Gastrocnemius medialis (tissue), 4 donors: ENCODE data around the gene KHDC1. TPM values are rescaled to one million over a fixed set of nuclear protein-coding genes. Genes with fewer than 3 reads are reported as not detected.
"Not testable (repeated sequence)": the region's sequence is repeated elsewhere in the genome, so short reads cannot be mapped to it uniquely, and the experiment has no call there.

Experiments
- ATAC-seq, 2 donors: fragments of 150-250 bp; one replicate each; pipeline ENCODE4 v1.9.1; 2016
- DNase-seq, 2 donors: peaks; one replicate each; pipeline ENCODE4 v3.0.0-alpha.2; 2019
- H3K27ac ChIP-seq, 4 donors: fragments of 200-600 bp; sonication (generic); 1 replicate in 1 of 4; 2 replicates in 3 of 4; pipeline ENCODE4 v1.5.1; 2016 to 2018; ENCODE audit warnings: mild to moderate bottlenecking in 2 of 4, moderate library complexity in 1 of 4
- H3K27me3 ChIP-seq, 3 donors: fragments of 200-600 bp; sonication (generic) in 2 of 3; 1 replicate in 1 of 3; 2 replicates in 2 of 3; pipeline versions ENCODE4 v1.5.1 to v1.6.0; 2016 to 2019; ENCODE audit warnings: mild to moderate bottlenecking in 1 of 3, moderate library complexity in 1 of 3
- H3K36me3 ChIP-seq, 2 donors: fragments of 200-600 bp; sonication (generic) in 1 of 2; one replicate each; pipeline ENCODE4 v1.5.1; 2017 to 2018
- H3K4me1 ChIP-seq, 2 donors: fragments of 200-600 bp; sonication (generic) in 1 of 2; one replicate each; pipeline ENCODE4 v1.5.1; 2016 to 2017; ENCODE audit warnings: mild to moderate bottlenecking in 2 of 2
- H3K4me3 ChIP-seq, 4 donors: fragments of 200-600 bp; sonication (generic) in 3 of 4; 1 replicate in 1 of 4; 2 replicates in 3 of 4; pipeline ENCODE4 v1.5.1; 2016 to 2019; ENCODE audit warnings: mild to moderate bottlenecking in 2 of 4
- H3K9me3 ChIP-seq, 3 donors: fragments of 200-600 bp; sonication (generic) in 2 of 3; 1 replicate in 1 of 3; 2 replicates in 2 of 3; pipeline ENCODE4 v1.5.1; 2016 to 2019
- CTCF ChIP-seq, 5 experiments: fragments of 450-650 bp in 3 of 5; fragments of 200-600 bp in 2 of 5; sonication (generic) in 2 of 5; IDR thresholded peaks in 4 of 5; conservative IDR thresholded peaks in 1 of 5; 1 replicate in 4 of 5; 2 replicates in 1 of 5; pipeline ENCODE4 v1.5.1; 2016 to 2019; ENCODE audit warnings: antibody characterized with exemption in 5 of 5, mild to moderate bottlenecking in 3 of 5, moderate library complexity in 3 of 5
- POLR2A ChIP-seq, 2 donors: fragments of 450-650 bp; IDR thresholded peaks; one replicate each; pipeline ENCODE4 v1.6.1; 2017; ENCODE audit warnings: antibody characterized with exemption in 2 of 2, mild to moderate bottlenecking in 2 of 2, moderate library complexity in 2 of 2
- in situ Hi-C, 4 donors: fragments of 200-750 bp; cut with MboI; loops; one replicate each; pipeline versions ENCODE4 v1.15.0 to v1.8.0; 2017; ENCODE audit warnings: low sequenced_read_pairs in 4 of 4
- intact Hi-C: fragments of 100-400 bp; cut with DNase I; formaldehyde crosslinking; loops from one replicate; pipeline ENCODE4 v1.15.1; 2023; ENCODE audit warnings: low total_unique reads
- total RNA-seq, 4 donors: library from RNA; depleted of rRNA; stranded (reverse); fragments of >200 nt; gene quantifications; one replicate each; pipeline versions ENCODE4 v1.1.0 to v1.2.3, GENCODE V29; 2016

Gene KHDC1, protein sequence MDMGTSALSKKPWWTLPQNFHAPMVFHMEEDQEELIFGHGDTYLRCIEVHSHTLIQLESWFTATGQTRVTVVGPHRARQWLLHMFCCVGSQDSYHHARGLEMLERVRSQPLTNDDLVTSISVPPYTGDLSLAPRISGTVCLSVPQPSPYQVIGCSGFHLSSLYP
- total RNA-seq: not detected

- Histone ChIP-seq H3K27me3 (no peaks in the 10 kb centered on the region), H3K27ac (no peak within 1 kb of the TSS)
Measured at GRCh38 chr6:73262671-73263569, at the start of gene KHDC1. KHDC1 (minus strand) TSS chr6:73263196; CDS start chr6:73242517, 20,679 bp downstream.

DNA sequence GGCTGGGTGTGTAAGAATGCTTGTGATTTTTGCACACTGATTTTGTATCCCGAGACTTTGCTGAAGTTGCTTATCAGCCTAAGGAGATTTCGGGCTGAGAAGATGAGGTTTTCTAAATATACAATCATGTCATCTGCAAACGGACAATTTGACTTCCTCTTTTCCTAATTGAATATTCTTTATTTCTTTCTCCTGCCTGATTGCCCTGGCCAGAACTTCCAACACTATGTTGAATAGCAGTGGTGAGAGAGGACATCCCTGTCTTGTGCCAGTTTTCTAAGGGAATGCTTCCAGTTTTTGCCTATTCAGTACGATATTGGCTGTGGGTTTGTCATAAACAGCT is 47.5 kb upstream of the KHDC1 start:
- DNase-seq, in situ Hi-C loops, ATAC-seq, H3K27ac ChIP-seq, intact Hi-C loops, H3K36me3 ChIP-seq, H3K4me1 ChIP-seq, H3K9me3 ChIP-seq: not testable (repeated sequence)
- Histone ChIP-seq H3K27me3 (peaks cover 20 to 41% (median 28%) of the 10 kb centered on the region in 3 donors), H3K4me3 (peak overlapping the region; percentile 48 to 59 (median 53))

More at GRCh38 chr6:73262671-73263569, at the start of gene KHDC1:
- in situ Hi-C loops (no loop called here), intact Hi-C loops (no loop called here)
- TF ChIP-seq POLR2A (IDR thresholded peaks at IDR 0.05): no peak
- TF ChIP-seq CTCF (IDR thresholded peaks at IDR 0.05 in 4 of 5, conservative IDR thresholded peaks at IDR 0.05 in 1 of 5): no peak
- Histone ChIP-seq H3K4me3 (peak within 1 kb of the TSS; percentile 52 to 77 (median 68)), H3K4me1 (peaks cover 5% of the 10 kb centered on the region in 2 donors), H3K9me3 (no peaks in the 10 kb centered on the region), H3K36me3 (no peaks in the 10 kb centered on the region)
- ATAC-seq (peak; percentile 63 to 79), DNase-seq (peak in 1 of 2 donors; percentile 14)

GRCh38 chr6:73309785-73310502 is 46.9 kb upstream of the KHDC1 start:
- H3K27ac ChIP-seq: no peak overlapping the region
- H3K27me3 ChIP-seq: peaks cover 15 to 36% (median 24%) of the 10 kb centered on the region in 3 donors
- no peaks in the 10 kb centered on the region for H3K36me3 ChIP-seq
- in situ Hi-C loops: no loop called here
- TF ChIP-seq POLR2A (IDR thresholded peaks at IDR 0.05): no peak
- TF ChIP-seq CTCF (IDR thresholded peaks at IDR 0.05 in 4 of 5, conservative IDR thresholded peaks at IDR 0.05 in 1 of 5): peak in 1 of 5 experiments; percentile 8
- no peaks in the 10 kb centered on the region for H3K9me3 ChIP-seq
- ATAC-seq: no peak
- peak overlapping the region; percentile 48 to 59 (median 53) for H3K4me3 ChIP-seq
- DNase-seq: no peak
- intact Hi-C loops: no loop called here
- peaks cover 3 to 5% of the 10 kb centered on the region in 2 donors for H3K4me1 ChIP-seq

DNA sequence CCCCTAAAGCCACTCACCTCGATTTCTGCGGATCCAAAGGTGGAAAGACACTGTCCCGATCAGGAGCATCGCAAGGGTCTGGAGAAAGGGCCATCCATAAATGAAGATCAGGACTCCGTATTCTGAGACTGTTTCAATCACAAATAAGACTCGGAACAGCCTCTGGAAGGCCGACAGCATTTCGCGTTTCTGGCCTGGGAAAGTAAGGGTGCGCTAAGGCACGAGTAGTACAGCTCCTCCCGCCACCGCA is 46.5 kb upstream of the KHDC1 start:
- H3K4me1 ChIP-seq: peaks cover 3 to 5% of the 10 kb centered on the region in 2 donors
- H3K27me3 ChIP-seq: peaks cover 13 to 31% (median 19%) of the 10 kb centered on the region in 3 donors
- ATAC-seq (no peak), DNase-seq (no peak)
- no peak overlapping the region for H3K27ac ChIP-seq
- intact Hi-C loops: no loop called here
- H3K36me3 ChIP-seq: no peaks in the 10 kb centered on the region
- TF ChIP-seq POLR2A (IDR thresholded peaks at IDR 0.05) (no peak), CTCF (IDR thresholded peaks at IDR 0.05 in 4 of 5, conservative IDR thresholded peaks at IDR 0.05 in 1 of 5) (no peak)
- H3K4me3 ChIP-seq: peak overlapping the region; percentile 48 to 59 (median 53)
- H3K9me3 ChIP-seq: no peaks in the 10 kb centered on the region
- in situ Hi-C loops: no loop called here
